Measurements from ENCODE around the gene ACP3.
"Not testable (repeated sequence)": the region's sequence is repeated elsewhere in the genome, so short reads cannot be mapped to it uniquely, and the experiment has no call there.

Gene ACP3

DNA sequence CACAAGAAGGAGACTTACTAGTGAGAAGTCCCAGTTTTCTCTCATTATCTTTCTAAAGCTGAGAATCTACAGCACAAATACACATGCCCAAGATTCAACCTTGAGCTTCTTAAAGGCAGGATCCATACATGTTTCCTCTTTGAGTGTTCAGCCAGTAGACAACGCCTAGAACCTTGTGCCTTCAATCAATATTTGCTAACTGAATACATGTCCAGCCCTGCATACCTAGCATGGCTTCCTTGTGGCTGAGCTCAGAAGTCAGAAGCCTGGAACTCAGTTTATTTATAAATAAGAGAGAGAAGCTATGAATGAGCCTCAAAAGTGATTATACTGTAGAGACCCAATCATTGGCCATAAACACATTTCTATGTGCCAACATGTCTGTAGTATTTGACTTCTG, 43.5 kb downstream of the ACP3 start:
- DNase-seq (ENCODE audit: low spot score), result no peak

DNA sequence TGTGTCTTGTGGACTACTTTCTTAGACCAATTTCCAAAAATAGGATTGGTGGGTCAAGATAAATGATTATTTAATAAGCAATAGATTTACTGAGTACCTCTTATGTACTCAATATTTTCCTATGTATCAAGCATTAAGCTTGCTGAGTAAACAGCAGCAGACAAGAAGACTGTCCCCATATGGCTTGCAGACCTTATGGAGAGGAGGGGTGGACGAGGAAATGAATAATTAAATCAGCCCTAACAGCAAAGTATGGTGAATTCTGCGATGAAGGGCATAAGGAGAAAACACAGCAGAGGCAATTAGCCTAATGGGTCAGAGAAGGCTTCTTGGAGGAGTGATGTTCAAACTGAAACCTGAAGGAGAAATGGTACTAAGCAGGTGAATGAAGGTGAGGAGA, 45.1 kb downstream of the ACP3 start:
- no peak for DNase-seq (ENCODE audit: low spot score)

DNA sequence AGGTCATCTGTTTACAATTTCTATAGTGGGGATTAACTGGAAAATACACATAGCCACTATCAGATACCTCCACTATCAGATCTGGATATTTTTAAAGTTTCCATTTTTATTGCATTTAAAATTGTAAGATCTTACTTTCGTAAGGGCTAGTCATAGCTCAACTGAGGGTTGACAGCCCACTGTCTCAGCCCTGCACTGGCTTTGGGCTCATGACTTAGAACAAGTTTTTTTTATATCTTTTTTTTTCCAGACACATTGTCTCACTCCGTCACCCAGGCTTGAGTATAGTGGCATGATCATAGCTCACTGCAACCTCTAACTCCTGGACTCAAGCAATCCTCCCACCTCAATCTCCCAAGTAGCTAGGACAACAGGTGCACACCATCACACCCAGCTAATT, 51.3 kb downstream of the ACP3 start:
- DNase-seq (ENCODE audit: low spot score), result no peak

DNA sequence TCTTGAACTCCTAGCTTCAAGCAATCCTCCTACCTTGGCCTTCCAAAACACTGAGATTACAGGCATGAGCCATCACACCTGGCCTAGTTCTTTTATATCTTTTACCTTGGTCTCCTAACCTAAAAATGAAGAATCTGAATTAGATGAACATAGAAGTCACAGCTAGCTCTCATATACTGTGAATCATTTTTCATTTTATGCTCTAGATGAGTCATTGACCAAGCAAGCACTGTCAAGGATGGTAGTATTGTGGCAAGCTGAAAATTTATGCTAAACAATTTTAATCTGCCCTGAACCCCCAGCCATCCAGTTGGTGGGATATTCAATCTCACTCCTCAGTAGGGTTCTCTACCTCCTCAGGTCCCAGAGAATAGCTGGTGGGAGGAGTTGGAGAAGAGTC, 51.8 kb downstream of the ACP3 start:
- no peak for DNase-seq (ENCODE audit: low spot score)

DNA sequence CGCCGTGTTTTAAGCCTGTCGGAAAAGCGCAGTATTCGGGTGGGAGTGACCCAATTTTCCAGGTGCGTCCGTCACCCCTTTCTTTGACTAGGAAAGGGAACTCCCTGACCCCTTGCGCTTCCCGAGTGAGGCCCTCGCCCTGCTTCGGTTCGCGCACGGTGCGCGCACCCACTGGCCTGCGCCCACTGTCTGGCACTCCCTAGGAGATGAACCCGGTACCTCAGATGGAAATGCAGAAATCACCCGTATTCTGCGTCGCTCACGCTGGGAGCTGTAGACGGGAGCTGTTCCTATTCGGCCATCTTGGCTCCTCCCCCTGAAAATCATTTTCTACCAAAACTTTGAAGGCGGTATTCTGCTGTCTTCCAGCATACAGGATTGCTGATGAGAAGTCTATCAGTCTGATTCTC, 59.7 kb downstream of the ACP3 start:
- not testable (repeated sequence) for DNase-seq (ENCODE audit: low spot score)

DNA sequence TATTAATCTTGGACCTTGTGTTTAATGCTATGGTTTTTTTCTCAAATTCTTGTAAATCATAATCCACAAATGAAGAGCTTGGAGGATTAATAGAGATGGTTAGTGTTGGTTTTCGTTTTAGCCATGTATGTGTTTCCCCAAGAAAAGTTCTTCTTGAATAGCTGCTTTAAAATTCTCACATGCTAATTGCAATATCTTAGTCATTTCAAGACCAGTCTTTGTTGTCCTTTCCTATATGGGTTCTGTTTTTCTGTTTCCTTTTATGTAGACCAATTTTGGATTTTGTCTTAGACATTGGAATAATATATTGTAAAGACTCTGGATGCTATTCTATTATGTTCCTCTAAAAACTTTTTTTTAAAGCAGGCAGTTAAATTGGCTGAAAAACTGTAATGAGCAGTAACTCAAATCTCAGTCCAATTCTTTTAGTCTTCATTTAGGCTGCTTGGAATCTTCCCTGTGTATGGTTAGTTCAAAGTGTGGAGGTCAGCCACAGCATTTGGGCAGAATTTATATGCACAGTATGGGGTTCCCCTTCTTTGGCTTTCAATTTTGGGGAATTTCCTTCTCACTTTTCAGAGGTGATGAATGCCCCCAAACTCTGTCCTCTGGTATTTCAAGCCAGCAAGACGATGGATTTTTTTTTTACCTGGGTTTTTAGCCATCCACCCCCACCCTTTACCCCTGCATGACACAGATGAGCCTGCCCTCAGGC, 61.0 kb downstream of the ACP3 start:
- DNase-seq (ENCODE audit: low spot score), result no peak

DNA sequence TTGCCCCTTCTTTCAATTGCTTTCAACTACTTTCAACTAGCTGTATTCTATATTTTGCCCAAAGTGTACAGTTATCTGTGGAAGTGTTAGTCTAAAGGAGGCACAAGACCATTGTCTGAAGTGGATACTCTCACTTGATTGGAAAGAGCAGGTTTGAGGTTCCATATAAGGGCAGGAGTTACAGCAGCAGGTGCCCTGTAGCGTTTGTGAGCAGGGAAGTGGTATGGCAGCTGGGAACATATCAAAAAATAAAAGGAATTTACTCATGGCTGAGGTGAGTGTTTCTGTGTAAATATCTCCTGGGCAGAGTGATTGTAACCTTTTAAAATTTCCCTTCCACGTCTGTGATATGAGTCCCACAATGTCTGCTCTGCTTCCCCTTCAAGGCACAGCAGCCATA, 61.6 kb downstream of the ACP3 start:
- DNase-seq (ENCODE audit: low spot score), result no peak

DNA sequence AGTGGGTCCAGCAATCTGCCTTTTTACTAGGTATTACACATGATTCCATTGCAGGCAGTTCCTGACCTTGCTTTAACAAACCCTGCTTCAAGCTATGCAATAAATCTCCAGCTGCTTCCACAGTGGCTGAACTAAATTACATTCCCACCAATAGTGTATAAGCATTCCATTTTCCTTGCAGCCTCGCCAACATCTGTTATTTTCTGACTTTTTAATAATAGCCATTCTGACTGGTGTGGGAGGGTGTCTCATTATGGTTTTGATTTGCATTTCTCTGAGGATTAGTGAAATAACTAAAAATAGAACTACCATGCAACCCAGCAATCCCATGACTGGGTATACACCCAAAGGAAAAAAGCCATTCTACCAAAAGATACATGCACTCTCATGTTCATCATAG, 63.7 kb downstream of the ACP3 start:
- no peak for DNase-seq (ENCODE audit: low spot score)

DNA sequence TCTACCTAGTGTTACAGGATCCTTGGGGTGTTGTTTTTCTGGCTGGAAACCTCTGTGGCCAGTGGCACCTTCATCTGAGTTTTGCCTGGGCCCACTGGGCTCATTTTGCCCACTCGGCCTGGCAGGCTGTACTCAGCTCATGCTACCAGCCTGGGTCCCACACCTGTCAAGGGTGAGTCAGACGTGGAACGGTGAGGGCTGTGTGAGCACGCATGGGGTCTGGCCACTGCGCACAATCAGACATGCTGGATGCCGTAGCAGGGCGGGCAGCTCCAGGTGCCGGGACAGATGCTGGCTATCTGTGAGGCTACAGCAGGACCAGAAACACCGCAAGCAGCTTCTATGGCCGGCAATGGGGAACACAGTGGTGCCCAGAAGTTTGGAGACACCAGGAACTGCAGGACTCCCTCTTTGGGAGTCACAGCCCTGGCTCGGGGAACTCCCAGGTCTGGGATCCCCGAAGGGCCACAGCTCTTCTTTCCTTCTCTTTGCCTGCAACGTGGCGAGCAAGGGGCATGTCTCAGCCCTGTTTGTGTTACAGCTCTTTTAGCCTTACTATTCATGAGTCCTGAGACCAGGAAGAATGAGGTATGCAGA, 64.2 kb downstream of the ACP3 start:
- no peak for DNase-seq (ENCODE audit: low spot score)

DNA sequence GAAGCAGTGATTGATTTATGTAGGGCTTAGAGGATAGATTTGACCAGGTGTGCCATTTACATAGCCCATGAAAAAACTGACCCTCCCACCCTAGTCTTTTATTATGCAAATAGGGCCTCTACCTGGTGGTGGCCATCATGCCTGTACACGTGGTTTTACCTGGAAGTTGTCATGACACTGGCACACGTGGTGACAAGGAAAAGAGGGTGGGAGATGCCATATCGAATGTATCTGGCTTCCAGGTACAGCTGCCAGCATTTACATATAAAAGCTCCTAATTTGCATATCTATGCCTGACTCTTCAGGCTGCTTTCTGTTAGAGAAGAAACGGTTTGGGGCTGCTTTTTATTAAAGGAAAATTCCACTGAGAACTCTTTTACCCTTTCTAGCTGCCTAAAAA, 65.1 kb downstream of the ACP3 start:
- no peak for DNase-seq (ENCODE audit: low spot score)

DNA sequence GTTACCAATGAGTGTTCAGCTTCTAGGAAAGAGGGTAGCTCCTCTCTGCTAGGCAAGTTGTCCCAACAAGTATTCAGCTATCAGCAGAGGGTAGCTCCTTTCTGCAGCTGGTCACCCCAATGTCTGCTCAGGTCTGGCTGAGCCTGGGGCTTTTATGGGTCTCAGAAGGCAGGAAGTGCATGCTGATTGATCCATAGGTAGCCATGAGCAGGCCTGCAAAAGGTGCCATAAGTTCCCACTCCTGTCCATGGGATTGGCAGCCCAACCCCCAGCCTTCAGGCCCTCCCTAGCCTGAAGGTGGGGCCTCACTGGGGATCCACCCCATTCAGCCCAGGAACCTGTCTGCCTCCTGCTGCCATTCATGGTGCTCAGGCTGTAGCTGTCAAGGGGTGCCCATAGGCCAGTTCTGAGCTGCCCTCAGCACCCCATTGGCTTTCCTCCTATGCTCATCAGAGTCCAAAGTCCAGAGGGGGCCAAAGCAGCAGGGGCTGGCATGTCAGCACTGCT, 65.5 kb downstream of the ACP3 start:
- DNase-seq (ENCODE audit: low spot score), result no peak

DNA sequence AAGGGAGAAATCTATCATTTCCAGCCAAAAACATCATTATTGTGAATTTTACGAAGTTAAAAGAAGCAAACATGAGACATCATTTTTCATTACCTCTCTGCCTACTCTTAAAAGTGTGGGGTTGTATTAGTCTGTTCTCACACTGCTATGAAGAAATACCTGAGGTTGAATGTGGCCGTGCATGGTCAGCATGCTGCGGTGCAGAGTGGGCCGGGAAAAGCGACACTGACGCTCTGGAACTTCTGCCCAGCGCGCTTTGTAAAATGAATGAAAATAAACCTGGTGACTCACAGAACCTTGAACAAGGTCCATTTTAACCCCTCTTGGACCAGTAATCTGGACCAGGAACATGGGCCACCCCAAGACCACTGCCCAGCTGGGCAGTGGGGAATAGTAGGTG, 69.1 kb downstream of the ACP3 start:
- DNase-seq (ENCODE audit: low spot score), result no peak

DNA sequence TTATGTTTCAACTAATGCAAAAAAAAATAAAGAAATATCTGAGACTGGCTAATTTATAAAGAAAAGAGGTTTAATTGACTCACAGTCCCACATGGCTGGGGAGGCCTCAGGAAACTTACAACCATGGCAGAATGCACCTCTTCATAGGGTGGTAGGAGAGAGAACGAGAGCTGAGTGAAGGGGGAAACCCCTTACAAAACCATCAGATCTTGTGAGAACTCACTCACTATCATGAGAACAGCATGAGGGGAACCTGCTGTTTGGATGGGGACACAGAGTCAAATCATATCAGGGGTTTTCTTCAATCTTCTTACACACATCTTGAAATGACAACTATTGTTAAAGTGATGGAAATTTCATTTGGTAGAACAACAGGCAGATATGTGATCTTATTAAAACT, 75.5 kb downstream of the ACP3 start:
- not testable (repeated sequence) for DNase-seq (ENCODE audit: low spot score)

DNA sequence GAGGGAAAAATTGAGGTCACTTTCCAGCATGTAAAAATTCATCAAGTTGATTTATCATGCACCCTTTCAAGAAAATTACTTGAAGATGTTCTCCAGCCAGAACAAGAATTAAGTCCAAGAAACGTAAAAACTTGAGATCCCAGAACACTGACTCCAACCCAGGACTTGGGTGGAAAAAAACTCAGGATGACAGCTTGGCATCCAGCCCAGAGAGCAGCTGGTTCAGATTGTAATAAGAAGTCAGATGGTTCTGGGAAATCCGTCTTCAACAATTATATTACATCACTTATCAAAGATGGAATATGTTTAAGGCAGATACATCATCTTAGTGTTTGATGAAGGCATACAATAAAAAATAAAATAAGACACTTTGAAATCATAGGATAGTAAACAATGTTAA, 77.1 kb downstream of the ACP3 start:
- peak; percentile 13 for DNase-seq (ENCODE audit: low spot score)

DNA sequence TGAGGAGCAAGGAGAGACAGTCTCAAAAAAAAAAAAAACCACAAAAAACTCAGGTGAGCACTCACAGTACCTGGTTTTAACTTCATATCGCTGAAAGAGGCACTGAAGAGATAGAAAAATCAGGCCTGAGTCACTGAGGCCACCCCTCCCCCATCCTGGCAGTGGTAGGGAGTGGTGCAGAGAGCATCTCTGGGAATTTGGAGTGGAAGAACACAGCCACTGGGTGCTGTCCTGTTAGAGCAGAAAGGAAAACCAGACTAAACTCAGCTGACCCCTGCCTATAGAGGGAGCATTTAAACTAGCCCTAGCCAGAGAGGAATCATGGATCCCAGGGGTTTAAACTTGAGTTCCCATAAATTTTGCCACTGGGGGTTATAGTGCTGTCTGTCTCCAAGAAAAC, 77.9 kb downstream of the ACP3 start:
- DNase-seq (ENCODE audit: low spot score), result no peak

DNA sequence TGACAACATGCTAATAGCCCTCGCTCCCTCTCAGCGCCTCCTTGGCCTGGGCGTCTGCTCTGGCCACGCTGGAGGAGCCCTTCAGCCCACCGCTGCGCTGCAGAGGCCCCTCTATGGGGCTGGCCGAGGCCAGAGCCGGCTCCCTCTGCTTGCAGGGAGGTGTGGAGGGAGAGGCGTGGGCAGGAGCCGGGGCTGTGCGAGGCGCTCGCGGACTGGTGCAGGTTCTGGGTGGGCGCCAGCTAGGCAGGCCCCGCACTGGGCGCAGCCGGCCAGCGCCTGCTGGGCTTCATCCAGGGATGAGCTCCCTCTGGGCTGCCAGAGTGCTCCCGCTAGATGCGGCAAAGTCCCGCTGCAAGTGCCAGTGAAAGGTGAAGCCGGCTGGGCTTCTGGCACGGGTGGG, 79.0 kb downstream of the ACP3 start:
- no peak for DNase-seq (ENCODE audit: low spot score)

DNA sequence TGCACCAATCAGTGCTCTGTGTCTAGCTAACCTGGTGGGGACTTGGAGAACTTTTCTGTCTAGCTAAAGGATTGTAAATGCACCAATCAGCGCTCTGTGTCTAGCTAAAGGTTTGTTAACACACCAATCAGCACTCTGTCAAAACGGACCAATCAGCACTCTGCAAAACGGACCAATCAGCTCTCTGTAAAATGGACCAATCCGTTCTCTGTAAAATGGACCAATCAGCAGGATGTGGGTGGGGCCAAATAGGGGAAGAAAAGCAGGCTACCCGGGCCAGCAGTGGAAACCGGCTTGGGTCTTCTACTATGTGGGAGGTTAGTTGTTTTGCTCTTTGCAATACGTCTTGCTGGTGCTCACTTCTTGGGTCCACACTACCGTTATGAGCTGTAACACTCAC, 79.6 kb downstream of the ACP3 start:
- not testable (repeated sequence) for DNase-seq (ENCODE audit: low spot score)

DNA sequence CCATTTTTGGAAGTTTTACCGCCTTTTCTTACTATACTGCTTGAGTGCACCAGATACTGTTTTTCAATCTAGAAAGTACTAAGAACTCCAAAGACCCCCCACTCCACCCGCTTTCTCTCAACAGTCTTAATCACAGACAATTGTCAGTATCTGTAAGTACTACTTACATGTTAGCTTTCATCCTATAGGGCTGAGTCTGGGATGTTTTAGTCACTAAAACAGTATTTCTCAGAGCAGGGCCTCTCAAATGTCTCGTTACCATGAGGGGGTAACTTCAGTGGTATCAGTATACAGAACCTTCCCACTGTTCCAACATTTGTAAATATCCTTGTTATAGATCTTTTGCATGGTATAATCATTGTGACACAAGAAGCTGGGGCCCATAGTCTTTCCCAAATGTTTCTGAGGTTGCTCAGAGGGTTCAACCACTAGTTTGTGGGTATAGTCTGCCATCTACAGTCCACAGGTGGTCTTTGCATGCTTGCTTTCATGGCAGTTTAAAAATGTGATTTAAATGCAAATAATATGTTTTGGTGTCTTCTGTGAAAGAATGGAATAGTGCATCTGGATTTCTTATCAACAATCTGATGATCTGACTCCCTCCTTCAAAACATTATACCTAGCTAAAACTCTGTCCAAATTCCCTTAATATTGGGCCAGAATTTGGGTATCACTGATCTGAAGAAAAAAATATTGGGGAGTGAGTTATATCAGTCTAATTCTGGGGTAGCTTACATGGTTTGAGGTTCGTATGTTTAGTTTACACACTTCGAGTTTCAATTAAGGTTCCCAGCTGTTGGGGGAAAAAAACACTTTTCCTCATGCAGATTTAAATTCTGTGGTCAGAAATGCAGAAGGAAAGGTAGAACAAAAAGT, 82.1 kb downstream of the ACP3 start:
- peak; percentile 81 for DNase-seq (ENCODE audit: low spot score)

DNA sequence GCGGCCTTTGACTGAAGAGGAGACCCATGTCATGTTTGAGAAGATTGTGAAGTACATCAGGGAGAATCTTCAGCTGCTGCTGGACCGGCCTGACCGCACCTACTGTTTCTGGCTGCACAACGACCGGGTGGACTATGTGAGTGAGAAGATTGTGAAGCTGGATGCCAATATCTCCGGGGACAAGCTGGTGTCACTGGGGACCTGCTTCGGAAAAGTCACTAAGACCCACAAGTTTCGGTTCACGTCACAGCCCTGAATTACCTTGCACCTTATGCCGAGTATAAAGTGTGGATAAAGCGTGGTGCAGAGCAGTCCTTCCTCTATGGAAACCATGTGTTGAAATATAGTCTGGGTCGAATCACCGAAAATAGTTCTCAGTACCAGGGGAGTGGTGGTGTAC, 84.0 kb downstream of the ACP3 start:
- DNase-seq (ENCODE audit: low spot score), result no peak

DNA sequence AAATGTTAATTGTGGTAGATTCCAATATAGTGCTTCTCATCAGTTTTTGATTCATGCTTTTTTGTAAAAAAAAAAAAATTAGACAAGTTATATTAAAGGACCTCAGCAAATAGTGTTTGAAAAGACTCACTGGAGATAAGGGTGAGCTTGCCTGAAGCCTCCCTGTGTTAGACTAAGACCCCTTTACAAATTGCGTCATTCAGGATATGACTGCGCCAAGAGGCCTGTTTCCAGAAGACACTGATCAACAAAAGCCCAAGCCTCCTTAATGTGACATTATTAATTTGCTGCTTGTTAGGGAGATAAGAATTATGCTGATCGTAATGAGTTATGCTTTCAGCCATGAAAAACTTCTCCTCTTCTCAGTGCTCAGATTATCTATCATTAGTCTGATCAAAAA, 87.1 kb downstream of the ACP3 start:
- DNase-seq (ENCODE audit: low spot score), result no peak

DNA sequence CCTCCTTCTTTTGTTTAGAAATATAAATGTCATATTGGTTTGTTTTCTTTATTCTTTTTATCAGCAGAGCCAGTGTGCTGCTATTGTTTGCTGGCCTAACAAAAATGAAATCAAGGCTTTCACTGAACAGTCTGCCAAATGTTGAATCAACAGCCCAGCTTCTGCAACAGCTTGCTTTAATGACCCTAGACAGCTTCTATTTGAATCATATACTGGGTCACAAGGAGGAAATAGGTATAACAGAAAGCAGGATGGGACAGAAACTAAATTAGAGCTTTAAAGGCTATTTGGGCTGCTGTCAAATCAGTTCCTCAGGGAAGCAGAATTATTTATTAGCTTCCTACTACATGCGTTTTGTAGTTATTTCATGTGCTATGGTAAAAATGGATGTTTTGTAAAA, 88.0 kb downstream of the ACP3 start:
- DNase-seq (ENCODE audit: low spot score), result no peak

DNA sequence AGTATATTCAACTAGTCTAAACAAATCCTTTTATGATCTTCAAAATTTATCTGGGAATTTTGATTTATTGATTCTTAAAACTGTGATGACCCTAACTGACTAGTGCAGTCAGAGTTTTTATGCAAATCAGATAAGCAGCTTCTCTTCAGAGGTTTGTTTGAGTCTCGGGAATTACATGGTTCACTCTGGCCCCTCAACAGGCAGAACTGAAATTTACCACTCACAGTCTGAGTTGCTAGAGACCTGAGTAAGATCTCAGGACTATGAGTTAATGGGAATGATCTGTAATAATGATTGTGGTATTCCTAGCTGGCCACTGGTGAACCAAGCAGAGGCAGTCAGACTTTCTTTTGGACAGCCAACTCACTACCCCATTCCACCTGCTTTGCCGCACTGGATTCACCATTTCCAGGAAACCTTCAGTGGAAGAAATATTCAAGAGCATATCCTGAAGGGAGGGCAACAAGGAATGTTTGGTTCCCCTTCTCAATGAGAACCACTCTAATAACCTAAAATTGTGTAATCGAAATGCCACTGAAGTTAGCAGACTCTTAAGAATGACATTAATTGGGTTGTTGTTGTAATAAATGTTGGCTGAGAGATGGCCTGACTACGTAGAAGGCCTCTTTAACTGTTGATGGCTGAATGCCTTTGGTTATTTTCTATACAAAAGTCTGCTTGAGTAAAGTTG, 88.5 kb downstream of the ACP3 start:
- no peak for DNase-seq (ENCODE audit: low spot score)
